DND-41 (cell line): ENCODE data around the gene PRKACG.

Experiments used
- ATAC-seq: fragments of 200-7000 bp; cut with Tn5 transposase; 3 replicates; pipeline ENCODE4 v1.9.1; 2021; ENCODE audit warnings: low read depth; ENCODE audit not compliant: insufficient read depth
- DNase-seq: peaks from one replicate; pipeline ENCODE4 v3.0.0-alpha.2; 2020
- H2AFZ ChIP-seq: 2 replicates; pipeline ENCODE4 v1.6.0; 2012; ENCODE audit warnings: low read depth, low read length
- H3K27ac ChIP-seq: 2 replicates; pipeline ENCODE4 v1.5.1; 2012; ENCODE audit warnings: low read length, inconsistent platforms
- H3K27me3 ChIP-seq: fragments of 200-600 bp; sonication (generic); 2 replicates; pipeline ENCODE4 v1.6.0; 2012; ENCODE audit warnings: low read length, mild to moderate bottlenecking, inconsistent platforms; ENCODE audit not compliant: insufficient read depth, poor library complexity
- H3K36me3 ChIP-seq: 2 replicates; pipeline ENCODE4 v1.5.1; 2012; ENCODE audit warnings: low read length, inconsistent platforms; ENCODE audit not compliant: insufficient read depth
- H3K4me1 ChIP-seq: 2 replicates; pipeline ENCODE4 v1.5.1; 2012; ENCODE audit warnings: mild to moderate bottlenecking, low read length; ENCODE audit not compliant: insufficient read depth
- H3K4me2 ChIP-seq: 2 replicates; pipeline ENCODE4 v1.6.0; 2012; ENCODE audit warnings: mild to moderate bottlenecking, moderate library complexity, low read length, inconsistent platforms; ENCODE audit not compliant: insufficient read depth
- H3K4me3 ChIP-seq, 2 experiments: fragments of 200-600 bp in 1 of 2; shearing (Covaris generic) in 1 of 2; 2 replicates each; pipeline ENCODE4 v1.5.1; 2012 to 2016; ENCODE audit warnings: inconsistent platforms in 2 of 2, low read length in 2 of 2, mild to moderate bottlenecking in 2 of 2, low read depth in 1 of 2, moderate library complexity in 1 of 2
- H3K79me2 ChIP-seq: 2 replicates; pipeline ENCODE4 v1.6.0; 2012; ENCODE audit warnings: low read length, inconsistent platforms; ENCODE audit not compliant: insufficient read depth
- H3K9ac ChIP-seq: 2 replicates; pipeline ENCODE4 v1.6.0; 2012; ENCODE audit warnings: low read depth, mild to moderate bottlenecking, inconsistent platforms, low read length, moderate library complexity
- H3K9me3 ChIP-seq: 2 replicates; pipeline ENCODE4 v1.5.1; 2012; ENCODE audit warnings: low read length, moderate library complexity, mild to moderate bottlenecking, inconsistent platforms; ENCODE audit not compliant: insufficient read depth, severe bottlenecking
- H4K20me1 ChIP-seq: 2 replicates; pipeline ENCODE4 v1.6.0; 2012; ENCODE audit warnings: low read length; ENCODE audit not compliant: insufficient read depth
- EZH2 ChIP-seq: IDR thresholded peaks from 3 replicates; pipeline ENCODE4 v1.6.1; 2012; ENCODE audit warnings: borderline replicate concordance, low read depth, mild to moderate bottlenecking, moderate library complexity, low read length, inconsistent platforms; ENCODE audit not compliant: severe bottlenecking
- TF ChIP-seq, protein P1 (sequence below): IDR thresholded peaks from 2 replicates; pipeline ENCODE4 v1.5.1; 2012; ENCODE audit warnings: borderline replicate concordance, low read length, moderate library complexity, mild to moderate bottlenecking; ENCODE audit not compliant: poor library complexity, severe bottlenecking; ENCODE audit errors: extremely low read depth

The PRKACG gene

DNA sequence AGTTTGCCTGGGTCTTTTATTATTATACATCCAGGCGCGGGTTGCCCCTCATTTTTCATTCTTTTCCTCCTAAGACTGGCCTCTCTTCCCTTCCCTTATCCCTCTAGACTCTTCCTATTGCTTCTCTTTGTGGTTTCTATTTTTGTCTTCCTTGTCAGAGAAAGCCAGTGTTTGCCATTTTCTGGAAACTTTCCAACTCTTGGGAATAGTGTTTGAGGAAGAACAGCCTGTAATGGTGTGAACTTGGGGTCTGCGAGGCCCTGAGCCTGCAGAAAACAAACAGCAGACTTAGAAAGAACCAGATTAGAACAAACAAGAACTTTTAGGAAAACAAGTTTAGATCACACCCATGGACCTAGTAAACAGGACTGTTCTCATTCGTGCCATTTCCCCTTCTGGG, 15.5 kb downstream of the PRKACG start:
- H3K27me3 ChIP-seq = no peaks in the 10 kb centered on the region
- no peaks in the 10 kb centered on the region for H3K4me1 ChIP-seq
- no peak overlapping the region for H3K4me2 ChIP-seq
- no peaks in the 10 kb centered on the region for H4K20me1 ChIP-seq
- H3K79me2 ChIP-seq = no peaks in the 10 kb centered on the region
- no peak for ATAC-seq
- no peaks in the 10 kb centered on the region for H3K9me3 ChIP-seq
- no peak overlapping the region for H2AFZ ChIP-seq
- no peak overlapping the region for H3K4me3 ChIP-seq
- H3K36me3 ChIP-seq = no peaks in the 10 kb centered on the region
- no peak overlapping the region for H3K27ac ChIP-seq
- no peak for TF ChIP-seq EZH2
- TF ChIP-seq, protein P1, sequence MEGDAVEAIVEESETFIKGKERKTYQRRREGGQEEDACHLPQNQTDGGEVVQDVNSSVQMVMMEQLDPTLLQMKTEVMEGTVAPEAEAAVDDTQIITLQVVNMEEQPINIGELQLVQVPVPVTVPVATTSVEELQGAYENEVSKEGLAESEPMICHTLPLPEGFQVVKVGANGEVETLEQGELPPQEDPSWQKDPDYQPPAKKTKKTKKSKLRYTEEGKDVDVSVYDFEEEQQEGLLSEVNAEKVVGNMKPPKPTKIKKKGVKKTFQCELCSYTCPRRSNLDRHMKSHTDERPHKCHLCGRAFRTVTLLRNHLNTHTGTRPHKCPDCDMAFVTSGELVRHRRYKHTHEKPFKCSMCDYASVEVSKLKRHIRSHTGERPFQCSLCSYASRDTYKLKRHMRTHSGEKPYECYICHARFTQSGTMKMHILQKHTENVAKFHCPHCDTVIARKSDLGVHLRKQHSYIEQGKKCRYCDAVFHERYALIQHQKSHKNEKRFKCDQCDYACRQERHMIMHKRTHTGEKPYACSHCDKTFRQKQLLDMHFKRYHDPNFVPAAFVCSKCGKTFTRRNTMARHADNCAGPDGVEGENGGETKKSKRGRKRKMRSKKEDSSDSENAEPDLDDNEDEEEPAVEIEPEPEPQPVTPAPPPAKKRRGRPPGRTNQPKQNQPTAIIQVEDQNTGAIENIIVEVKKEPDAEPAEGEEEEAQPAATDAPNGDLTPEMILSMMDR = no peak
- no peak overlapping the region for H3K9ac ChIP-seq
- no peak for DNase-seq

- Histone ChIP-seq H3K79me2 (no peaks in the 10 kb centered on the region), H3K4me3 (no peak overlapping the region), H3K9ac (no peak overlapping the region), H3K4me2 (no peak overlapping the region), H3K4me1 (no peaks in the 10 kb centered on the region), H3K27ac (no peak overlapping the region), H2AFZ (no peak overlapping the region), H3K9me3 (no peaks in the 10 kb centered on the region), H4K20me1 (no peaks in the 10 kb centered on the region), H3K27me3 (no peaks in the 10 kb centered on the region), H3K36me3 (no peaks in the 10 kb centered on the region)
- TF ChIP-seq, protein P1 = no peak
- TF ChIP-seq EZH2 = no peak
- no peak for DNase-seq
- ATAC-seq = no peak
Observed at GRCh38 chr9:68997666-68998065, 16.2 kb downstream of the PRKACG start.

GRCh38 chr9:68996462-68996861, 17.5 kb downstream of the PRKACG start:
- no peak for TF ChIP-seq EZH2
- TF ChIP-seq, protein P1 = no peak
- Histone ChIP-seq H3K36me3 (no peaks in the 10 kb centered on the region), H3K4me3 (no peak overlapping the region), H3K79me2 (no peaks in the 10 kb centered on the region), H3K27me3 (no peaks in the 10 kb centered on the region), H3K4me1 (no peaks in the 10 kb centered on the region), H3K9me3 (no peaks in the 10 kb centered on the region), H3K27ac (no peak overlapping the region), H3K9ac (no peak overlapping the region), H2AFZ (no peak overlapping the region), H3K4me2 (no peak overlapping the region), H4K20me1 (no peaks in the 10 kb centered on the region)
- no peak for DNase-seq
- no peak for ATAC-seq

DNA sequence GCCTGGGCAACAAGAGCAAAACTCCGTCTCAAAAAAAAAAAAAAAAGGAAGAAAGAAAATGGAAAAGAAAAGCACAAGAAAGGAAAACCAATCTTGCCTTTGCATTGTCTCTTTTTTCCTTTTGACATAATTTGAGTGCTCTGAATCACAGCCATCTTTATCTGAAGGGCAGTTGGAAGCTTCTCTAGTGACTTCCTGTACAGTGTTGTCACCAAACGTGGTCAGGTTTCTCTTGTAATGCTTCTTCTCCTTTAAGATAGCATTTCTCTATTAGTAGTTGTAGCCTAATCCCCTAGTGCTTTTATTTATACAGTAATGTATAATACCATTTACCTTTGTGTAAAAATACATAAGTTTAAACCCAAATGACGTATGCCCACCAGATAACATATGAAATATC, 18.1 kb downstream of the PRKACG start:
- H3K4me3 ChIP-seq = no peak overlapping the region
- no peak for TF ChIP-seq EZH2
- TF ChIP-seq, protein P1 = no peak
- no peak overlapping the region for H3K4me2 ChIP-seq

More for the DNA sequence above, 18.1 kb downstream of the PRKACG start:
- ATAC-seq (no peak), DNase-seq (no peak)
- Histone ChIP-seq H3K4me1 (no peaks in the 10 kb centered on the region), H4K20me1 (no peaks in the 10 kb centered on the region), H2AFZ (no peak overlapping the region), H3K36me3 (no peaks in the 10 kb centered on the region), H3K27me3 (no peaks in the 10 kb centered on the region), H3K27ac (no peak overlapping the region), H3K79me2 (no peaks in the 10 kb centered on the region), H3K9me3 (no peaks in the 10 kb centered on the region), H3K9ac (no peak overlapping the region)
